A673 (cell line): ENCODE measurements around the gene KRT86. TPM values are rescaled to one million over a fixed set of nuclear protein-coding genes. Genes with fewer than 3 reads are reported as not detected.
"Not testable (repeated sequence)": the region's sequence is repeated elsewhere in the genome, so short reads cannot be mapped to it uniquely, and the experiment has no call there.

Source experiments
- BruUV-seq: library from RNA; stranded (reverse); fragments of 400-500 nt; replicated peaks from 2 replicates; lab custom pipeline; 2021; lab: Mats Ljungman, UMichigan
- CTCF ChIA-PET: fragments of 300-600 bp; sonication (Branson Sonifier 250); formaldehyde crosslinking; loops from one replicate; lab custom pipeline; 2022; ENCODE audit warnings: antibody characterized with exemption; lab: Charles Lee
- POLR2A ChIA-PET: fragments of 300-600 bp; sonication (Branson Sonifier 250); formaldehyde crosslinking; loops from one replicate; lab custom pipeline; 2022; ENCODE audit warnings: antibody characterized with exemption; ENCODE audit not compliant: low non-redundant PET; lab: Charles Lee
- DNase-seq: peaks from one replicate; pipeline ENCODE4 v3.0.0-alpha.2; 2015; ENCODE audit warnings: low spot score
- H3K27ac ChIP-seq: fragments of 200-600 bp; sonication (generic); 2 replicates; pipeline ENCODE4 v1.5.1; 2016; ENCODE audit warnings: mixed run types, low read depth, mild to moderate bottlenecking, mixed read lengths, antibody characterized with exemption, low read length; ENCODE audit not compliant: poor library complexity, severe bottlenecking
- H3K27me3 ChIP-seq: fragments of 200-600 bp; sonication (generic); replicated peaks from 2 replicates; pipeline ENCODE4 v1.6.1; 2017; ENCODE audit warnings: mixed run types, low read depth, mild to moderate bottlenecking, mixed read lengths, antibody characterized with exemption, low read length; ENCODE audit not compliant: insufficient read depth, poor library complexity
- H3K36me3 ChIP-seq: fragments of 200-600 bp; sonication (generic); 2 replicates; pipeline ENCODE4 v1.6.1; 2016; ENCODE audit warnings: mixed run types, mild to moderate bottlenecking, mixed read lengths, antibody characterized with exemption, low read length; ENCODE audit not compliant: insufficient read depth, poor library complexity, severe bottlenecking
- H3K4me1 ChIP-seq: fragments of 200-600 bp; sonication (generic); 2 replicates; pipeline ENCODE4 v1.6.1; 2017; ENCODE audit warnings: mixed run types, mild to moderate bottlenecking, mixed read lengths, antibody characterized with exemption, low read length; ENCODE audit not compliant: insufficient read depth, poor library complexity, severe bottlenecking
- H3K4me3 ChIP-seq: fragments of 200-600 bp; sonication (generic); 2 replicates; pipeline ENCODE4 v1.5.1; 2016; ENCODE audit warnings: low read depth, mixed run types, mild to moderate bottlenecking, mixed read lengths, low read length; ENCODE audit not compliant: poor library complexity, severe bottlenecking
- H3K9me3 ChIP-seq: fragments of 200-600 bp; sonication (generic); 2 replicates; pipeline ENCODE4 v1.6.1; 2016; ENCODE audit warnings: mixed run types, low read depth, mild to moderate bottlenecking, mixed read lengths, antibody characterized with exemption, low read length; ENCODE audit not compliant: poor library complexity, severe bottlenecking
- CTCF ChIP-seq: fragments of 300-800, 200-600 bp; sonication (generic); conservative IDR thresholded peaks from 2 replicates; pipeline ENCODE4 v1.5.1; 2017; ENCODE audit warnings: low read depth, mild to moderate bottlenecking, antibody characterized with exemption, low read length, moderate library complexity, mixed read lengths
- intact Hi-C: fragments of 100-400 bp; cut with micrococcal nuclease; formaldehyde crosslinking; loops from one replicate; pipeline ENCODE4 v1.10.0; 2022; ENCODE audit not compliant: unreplicated experiment
- total RNA-seq: library from RNA; stranded (reverse); gene quantifications from 2 replicates; pipeline ENCODE4 v1.2.3, GENCODE V29; 2021

The KRT86 gene
- total RNA-seq, 1 experiment from 2014 or later = not detected

DNA sequence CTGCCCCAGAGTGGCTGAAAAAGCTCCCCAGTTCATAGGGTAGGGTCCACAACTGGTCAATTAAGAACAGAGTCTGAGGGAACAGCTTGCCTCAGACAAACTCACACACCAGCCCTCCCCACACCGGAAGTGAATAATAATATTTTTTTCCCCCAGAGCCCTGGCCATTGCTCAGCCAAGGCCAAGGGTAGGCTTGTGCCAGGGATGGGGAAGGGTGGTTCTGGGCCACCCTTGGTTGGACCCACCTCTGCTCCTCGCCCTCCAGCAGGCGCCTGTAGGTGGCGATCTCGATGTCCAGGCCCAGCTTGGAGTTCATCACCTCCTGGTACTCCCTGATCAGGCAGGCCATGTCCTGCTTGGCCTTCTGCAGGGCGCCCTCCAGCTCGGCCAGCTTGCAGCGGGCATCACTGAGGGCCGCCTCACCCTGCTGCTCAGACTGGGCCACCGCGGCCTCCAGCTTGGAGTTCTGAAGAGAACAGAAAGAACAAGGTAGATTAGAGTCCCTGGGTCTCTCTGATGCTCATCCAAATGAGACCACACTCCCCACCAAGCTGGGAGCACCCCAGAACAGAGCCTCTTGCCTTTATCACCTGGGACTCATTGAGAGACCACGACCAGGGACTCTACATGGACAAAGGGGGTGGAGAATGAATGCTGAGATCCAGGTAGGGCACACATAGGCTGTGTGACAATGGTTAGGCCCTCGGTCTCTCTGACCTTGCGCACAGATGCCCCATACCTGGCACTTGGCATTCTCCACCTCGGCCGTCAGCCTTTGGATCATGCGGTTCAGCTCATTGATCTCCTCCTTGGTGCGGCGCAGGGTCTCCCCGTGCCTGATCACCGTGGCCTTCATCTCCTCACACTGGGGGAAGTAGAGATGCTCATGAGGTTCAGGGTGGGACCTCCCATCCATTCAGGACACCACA, 12.7 kb downstream of the KRT86 start:
- H3K27ac ChIP-seq, CTCF ChIA-PET: not testable (repeated sequence)

DNA sequence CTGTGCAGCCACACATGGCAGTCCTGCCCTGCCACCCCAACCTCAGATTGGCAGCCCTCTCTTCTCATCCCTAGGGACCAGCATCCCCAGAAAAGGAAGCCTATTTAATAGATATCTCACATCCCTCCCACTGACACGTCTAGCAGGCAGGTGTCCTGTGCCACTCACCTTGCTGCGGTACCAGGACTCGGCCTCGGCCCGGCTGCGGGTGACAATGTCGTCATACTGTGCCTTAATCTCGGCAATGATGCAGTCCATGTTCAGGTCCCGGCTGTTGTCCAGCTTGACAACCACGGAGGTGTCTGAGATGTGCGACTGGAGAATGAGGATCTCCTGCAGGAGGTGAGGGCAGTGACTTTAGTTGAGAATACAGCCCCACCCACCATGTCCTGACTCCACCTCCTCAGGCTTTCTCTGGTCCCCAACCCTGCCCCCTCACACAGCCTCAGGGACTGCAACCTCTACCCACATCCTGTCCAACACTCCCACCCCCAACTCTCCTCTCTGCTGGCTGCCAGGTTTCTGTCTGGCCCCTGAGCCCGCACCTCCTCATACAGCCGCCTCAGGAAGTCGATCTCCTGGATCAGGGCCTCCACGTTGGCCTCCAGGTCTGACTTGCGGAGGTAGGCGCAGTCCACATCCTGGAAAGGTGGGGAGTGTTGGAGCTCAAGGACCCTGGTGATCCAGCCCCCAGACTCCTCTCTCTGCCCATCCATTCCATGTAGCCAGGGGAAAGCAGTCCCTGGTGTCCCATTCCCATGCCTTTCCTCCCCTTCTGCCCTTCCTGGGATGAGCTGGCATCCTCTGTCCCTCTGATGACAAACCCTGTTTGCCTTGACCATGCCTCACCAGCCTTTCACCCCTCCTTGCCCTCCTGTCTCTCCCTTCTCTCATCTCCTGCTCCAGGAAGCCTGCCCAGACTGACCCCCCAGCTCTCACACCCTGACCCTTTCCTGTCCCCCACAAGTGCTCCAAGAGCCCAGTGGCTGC, 13.7 kb downstream of the KRT86 start:
- BruUV-seq, H3K27me3 ChIP-seq, H3K36me3 ChIP-seq, CTCF ChIA-PET, H3K9me3 ChIP-seq, intact Hi-C loops, DNase-seq, H3K27ac ChIP-seq, H3K4me3 ChIP-seq, POLR2A ChIA-PET, H3K4me1 ChIP-seq: not testable (repeated sequence)

More for the DNA sequence above, 12.7 kb downstream of the KRT86 start:
- H3K4me1 ChIP-seq, H3K27me3 ChIP-seq, DNase-seq, BruUV-seq, H3K4me3 ChIP-seq, H3K36me3 ChIP-seq, intact Hi-C loops, POLR2A ChIA-PET, H3K9me3 ChIP-seq: not testable (repeated sequence)
- 0 out of 2 replicates have a peak, but pooled peaks have one; percentile 18 for TF ChIP-seq CTCF

DNA sequence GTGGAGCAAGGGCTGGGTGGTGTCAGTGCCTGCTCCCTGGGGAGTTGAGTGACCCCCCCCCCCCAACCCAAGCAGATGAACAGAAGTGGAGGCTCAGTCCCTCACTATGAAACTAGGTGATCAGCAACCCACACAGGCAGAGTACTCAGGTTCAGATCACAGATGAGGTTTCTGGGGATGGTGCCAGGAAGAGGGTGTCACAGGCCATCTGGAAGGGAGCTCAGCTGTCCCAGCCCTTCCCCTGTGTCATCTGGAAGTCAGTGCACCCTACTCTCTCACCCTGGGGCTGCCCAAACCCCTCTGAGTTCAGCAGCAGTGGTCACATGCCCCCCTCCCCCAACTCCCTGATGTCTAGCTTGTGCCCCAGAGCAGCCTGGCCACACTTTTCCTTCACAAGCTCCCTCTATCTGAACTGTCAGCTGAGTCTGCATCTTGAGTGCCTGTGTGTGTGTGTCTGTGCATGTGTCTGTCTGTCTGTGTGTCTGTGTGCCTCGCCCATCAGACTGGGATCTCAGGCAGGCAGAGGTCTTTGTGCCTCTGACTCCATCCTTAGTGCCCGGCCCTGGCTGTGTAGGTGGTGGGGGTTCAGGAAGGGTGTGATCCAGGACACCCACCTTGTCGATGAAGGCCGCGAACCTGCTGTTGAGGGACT, 16.2 kb downstream of the KRT86 start:
- BruUV-seq, H3K9me3 ChIP-seq, H3K27ac ChIP-seq, H3K36me3 ChIP-seq, DNase-seq, CTCF ChIA-PET, POLR2A ChIA-PET, H3K4me1 ChIP-seq, H3K4me3 ChIP-seq, intact Hi-C loops, H3K27me3 ChIP-seq: not testable (repeated sequence)
